Mesendoderm (in vitro differentiated cells): ENCODE measurements around the gene PNPLA3.
A peak's percentile ranks its signal among the peaks of the same experiment; 100 is the strongest.

ENCODE experiments used
- DNase-seq: peaks from one replicate; pipeline ENCODE4 v3.0.0; 2013
- H2AK5ac ChIP-seq: 2 replicates; pipeline ENCODE4 v1.6.1; 2013; ENCODE audit warnings: low read length, inconsistent platforms
- H2BK120ac ChIP-seq: 2 replicates; pipeline ENCODE4 v1.6.1; 2013; ENCODE audit warnings: low read depth, mild to moderate bottlenecking, low read length, moderate library complexity, mixed read lengths
- H2BK15ac ChIP-seq: replicated peaks from 2 replicates; pipeline ENCODE4 v1.6.1; 2013; ENCODE audit warnings: low read depth, mild to moderate bottlenecking, moderate library complexity
- H2BK5ac ChIP-seq: 2 replicates; pipeline ENCODE4 v1.6.1; 2013; ENCODE audit warnings: low read length, inconsistent platforms
- H3K18ac ChIP-seq: 2 replicates; pipeline ENCODE4 v1.6.1; 2013; ENCODE audit warnings: mild to moderate bottlenecking, low read length, mixed read lengths
- H3K23ac ChIP-seq: one replicate; pipeline ENCODE4 v1.6.1; 2013; ENCODE audit warnings: low read length
- H3K27ac ChIP-seq: 2 replicates; pipeline ENCODE4 v1.5.1; 2013; ENCODE audit warnings: low read depth, mild to moderate bottlenecking, inconsistent platforms, low read length, moderate library complexity
- H3K27me3 ChIP-seq: 2 replicates; pipeline ENCODE4 v1.6.1; 2013; ENCODE audit warnings: low read length, control low read depth, mild to moderate bottlenecking, inconsistent platforms; ENCODE audit not compliant: insufficient read depth, poor library complexity
- H3K36me3 ChIP-seq: 2 replicates; pipeline ENCODE4 v1.6.1; 2013; ENCODE audit warnings: low read length, inconsistent platforms; ENCODE audit not compliant: control insufficient read depth, insufficient read depth
- H3K4ac ChIP-seq: one replicate; pipeline ENCODE4 v1.6.1; 2013; ENCODE audit warnings: low read depth, mild to moderate bottlenecking, low read length, moderate library complexity
- H3K4me1 ChIP-seq: 2 replicates; pipeline ENCODE4 v1.6.1; 2013; ENCODE audit warnings: low read depth, low read length, inconsistent platforms; ENCODE audit not compliant: control insufficient read depth
- H3K4me2 ChIP-seq: 2 replicates; pipeline ENCODE4 v1.6.1; 2013; ENCODE audit warnings: low read length
- H3K4me3 ChIP-seq: 2 replicates; pipeline ENCODE4 v1.5.1; 2013; ENCODE audit warnings: mild to moderate bottlenecking, low read length
- H3K56ac ChIP-seq: one replicate; pipeline ENCODE4 v1.6.1; 2013; ENCODE audit warnings: low read length
- H3K79me1 ChIP-seq: 2 replicates; pipeline ENCODE4 v1.6.1; 2013; ENCODE audit warnings: low read length, inconsistent platforms
- H3K79me2 ChIP-seq: 2 replicates; pipeline ENCODE4 v1.6.1; 2013; ENCODE audit warnings: mild to moderate bottlenecking, low read length; ENCODE audit not compliant: control insufficient read depth, insufficient read depth
- H3K9ac ChIP-seq: 2 replicates; pipeline ENCODE4 v1.6.1; 2013; ENCODE audit warnings: low read length, inconsistent platforms
- H4K5ac ChIP-seq: one replicate; pipeline ENCODE4 v1.6.1; 2013; ENCODE audit warnings: low read length
- H4K8ac ChIP-seq: one replicate; pipeline ENCODE4 v1.6.1; 2013; ENCODE audit warnings: low read depth, mild to moderate bottlenecking, control low read depth, low read length, moderate library complexity
- WGBS: extraction: QIAGEN DNeasy Blood & Tissue Kit; methylation state at CpG from one replicate; pipeline ENCODE4 v1.1.7; 2013; ENCODE audit warnings: low lambda C conversion rate, missing lambda C conversion rate; ENCODE audit not compliant: insufficient coverage; ENCODE audit errors: extremely low coverage; 5-methylcytosine and 5-hydroxymethylcytosine counted together

PNPLA3 gene

DNA sequence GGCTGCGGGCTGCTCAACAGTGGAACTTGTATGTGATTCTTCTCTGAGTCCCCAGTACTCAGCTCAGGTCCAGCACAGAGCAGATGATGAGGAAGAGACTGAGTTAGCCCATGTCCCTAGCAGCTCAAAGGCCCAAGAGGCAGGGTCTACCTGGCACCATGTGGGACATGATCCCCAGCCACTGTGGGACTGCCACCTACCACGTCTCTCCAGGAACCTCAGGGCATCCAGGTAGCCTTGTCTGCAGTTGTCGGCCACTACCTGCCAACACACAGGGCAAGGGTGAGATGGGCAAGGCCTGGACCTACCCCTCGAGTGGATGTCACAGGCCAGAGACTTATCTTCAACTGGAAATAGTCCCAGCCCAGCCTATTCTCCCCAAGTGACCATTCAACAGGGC, 36.2 kb upstream of the PNPLA3 start:
- no peak overlapping the region for H3K23ac ChIP-seq
- no peak overlapping the region for H2BK15ac ChIP-seq
- no peak overlapping the region for H2AK5ac ChIP-seq
- H3K27ac ChIP-seq: no peak overlapping the region
- no CpG with 5 or more reads among the region's 4 CpGs for WGBS
- no peak for DNase-seq
- H3K4me3 ChIP-seq: no peak overlapping the region
- no peaks in the 10 kb centered on the region for H3K79me1 ChIP-seq
- no peak overlapping the region for H3K4me2 ChIP-seq
- no peak overlapping the region for H2BK5ac ChIP-seq
- no peak overlapping the region for H3K56ac ChIP-seq
- H4K5ac ChIP-seq: no peak overlapping the region
- no peak overlapping the region for H3K18ac ChIP-seq
- H3K36me3 ChIP-seq: no peaks in the 10 kb centered on the region
- H3K9ac ChIP-seq: no peak overlapping the region
- no peaks in the 10 kb centered on the region for H3K4me1 ChIP-seq
- H3K27me3 ChIP-seq: peaks cover 1% of the 10 kb centered on the region
- no peak overlapping the region for H3K4ac ChIP-seq
- H4K8ac ChIP-seq: no peak overlapping the region
- no peaks in the 10 kb centered on the region for H3K79me2 ChIP-seq
- no peak overlapping the region for H2BK120ac ChIP-seq

DNA sequence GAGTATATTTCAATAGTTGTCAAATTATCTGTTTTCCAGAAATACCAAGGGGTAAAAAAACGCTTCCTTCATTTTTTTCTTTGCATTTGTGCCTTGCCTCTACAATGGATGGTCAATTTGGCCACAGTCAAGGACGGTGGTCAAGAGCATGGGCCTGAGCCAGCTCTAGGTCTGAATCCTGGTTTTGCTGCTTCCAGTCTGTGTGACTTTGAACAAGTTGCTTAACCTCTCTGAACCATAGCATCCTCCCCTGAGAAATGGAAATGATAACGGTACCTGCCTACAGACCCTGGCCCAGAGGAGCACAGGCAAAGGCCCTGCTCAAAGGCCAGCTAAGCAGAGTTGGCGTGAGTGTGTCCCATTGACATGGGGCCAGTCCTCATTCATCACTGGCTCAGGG, 34.9 kb upstream of the PNPLA3 start:
- Histone ChIP-seq H3K27ac (no peak overlapping the region), H3K4me1 (no peaks in the 10 kb centered on the region), H2BK120ac (no peak overlapping the region), H3K36me3 (no peaks in the 10 kb centered on the region), H3K4ac (no peak overlapping the region), H3K9ac (no peak overlapping the region), H2AK5ac (no peak overlapping the region), H3K79me2 (no peaks in the 10 kb centered on the region), H3K18ac (no peak overlapping the region), H3K23ac (no peak overlapping the region), H2BK15ac (no peak overlapping the region), H3K4me3 (no peak overlapping the region), H4K5ac (no peak overlapping the region), H3K4me2 (no peak overlapping the region), H3K27me3 (peaks cover 2% of the 10 kb centered on the region), H4K8ac (no peak overlapping the region), H3K56ac (no peak overlapping the region), H2BK5ac (no peak overlapping the region), H3K79me1 (no peaks in the 10 kb centered on the region)
- DNase-seq: no peak
- WGBS: no CpG with 5 or more reads among the region's 4 CpGs

DNA sequence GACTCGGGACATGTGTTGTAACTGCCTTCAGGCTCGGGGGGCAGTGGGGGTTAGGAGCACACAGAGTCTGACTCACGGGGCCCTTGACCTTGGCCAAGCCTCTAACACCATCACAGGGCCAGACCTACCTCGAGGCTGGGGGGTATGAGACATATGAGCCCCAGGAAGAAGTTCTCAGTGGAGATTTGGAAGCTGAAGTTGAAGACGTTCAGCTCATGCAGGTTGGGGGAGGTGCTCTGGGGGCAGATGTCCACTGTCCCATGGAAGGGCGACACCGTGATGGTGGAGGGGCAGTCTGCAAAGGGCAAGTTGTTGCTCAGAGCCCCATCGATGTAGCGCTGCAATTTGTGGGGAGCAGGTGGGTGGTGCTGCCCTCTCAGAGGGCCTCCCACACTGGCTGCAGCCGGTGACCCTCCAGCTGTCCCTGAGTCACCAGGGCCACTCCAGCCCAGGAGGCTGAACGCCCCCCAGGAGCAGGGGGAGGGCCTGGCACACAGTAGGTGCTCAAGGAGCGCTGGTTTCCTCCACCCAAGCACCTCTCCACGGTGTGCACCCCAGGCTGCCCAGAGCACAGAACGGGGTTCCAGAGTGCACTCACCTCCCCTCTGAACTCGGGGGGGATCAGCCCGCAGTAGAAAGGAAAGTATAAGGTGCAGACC, 34.3 kb upstream of the PNPLA3 start:
- no peak overlapping the region for H3K23ac ChIP-seq
- H4K5ac ChIP-seq: no peak overlapping the region
- H3K36me3 ChIP-seq: no peaks in the 10 kb centered on the region
- peaks cover 2% of the 10 kb centered on the region for H3K27me3 ChIP-seq
- no peaks in the 10 kb centered on the region for H3K79me1 ChIP-seq
- WGBS: no CpG with 5 or more reads among the region's 16 CpGs
- no peak overlapping the region for H3K4me3 ChIP-seq
- no peak overlapping the region for H3K9ac ChIP-seq
- DNase-seq: no peak
- no peak overlapping the region for H4K8ac ChIP-seq
- H2AK5ac ChIP-seq: no peak overlapping the region
- no peak overlapping the region for H2BK15ac ChIP-seq
- no peak overlapping the region for H3K27ac ChIP-seq
- no peak overlapping the region for H2BK120ac ChIP-seq
- no peak overlapping the region for H3K4me2 ChIP-seq
- no peak overlapping the region for H2BK5ac ChIP-seq
- no peak overlapping the region for H3K4ac ChIP-seq
- H3K18ac ChIP-seq: no peak overlapping the region
- no peaks in the 10 kb centered on the region for H3K4me1 ChIP-seq
- no peak overlapping the region for H3K56ac ChIP-seq
- H3K79me2 ChIP-seq: no peaks in the 10 kb centered on the region

DNA sequence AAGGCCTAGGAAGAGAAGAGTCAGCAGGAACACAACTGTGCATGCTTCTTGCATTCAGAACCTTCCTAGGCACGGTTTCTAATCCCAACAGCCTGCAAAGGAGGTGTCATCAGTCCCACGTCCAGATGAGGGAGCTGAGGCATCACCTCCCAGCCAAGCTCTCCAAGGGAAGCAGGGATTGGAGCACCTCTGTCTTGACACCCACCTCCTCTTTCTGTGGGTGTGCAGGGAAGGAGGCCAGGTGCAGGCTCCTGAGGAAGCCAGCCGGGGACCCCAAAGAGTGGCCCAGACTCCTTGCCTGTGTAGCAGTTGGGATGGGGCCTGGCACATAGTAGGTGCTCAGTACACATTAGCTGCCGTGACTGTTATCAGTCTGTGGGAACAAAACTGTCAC, 33.7 kb upstream of the PNPLA3 start:
- H3K23ac ChIP-seq: no peak overlapping the region
- H3K4me1 ChIP-seq: no peaks in the 10 kb centered on the region
- H2BK120ac ChIP-seq: no peak overlapping the region
- peaks cover 2% of the 10 kb centered on the region for H3K27me3 ChIP-seq
- no peak overlapping the region for H3K9ac ChIP-seq
- H3K4me3 ChIP-seq: no peak overlapping the region
- H3K27ac ChIP-seq: no peak overlapping the region
- H2AK5ac ChIP-seq: no peak overlapping the region
- H3K4me2 ChIP-seq: no peak overlapping the region
- H2BK5ac ChIP-seq: no peak overlapping the region
- H3K36me3 ChIP-seq: no peaks in the 10 kb centered on the region
- no peak overlapping the region for H4K8ac ChIP-seq
- peak; percentile 38 for DNase-seq
- no peak overlapping the region for H2BK15ac ChIP-seq
- no peak overlapping the region for H3K56ac ChIP-seq
- no peak overlapping the region for H3K18ac ChIP-seq
- H3K4ac ChIP-seq: no peak overlapping the region
- no CpG with 5 or more reads among the region's 4 CpGs for WGBS
- no peak overlapping the region for H4K5ac ChIP-seq
- H3K79me1 ChIP-seq: no peaks in the 10 kb centered on the region
- no peaks in the 10 kb centered on the region for H3K79me2 ChIP-seq

DNA sequence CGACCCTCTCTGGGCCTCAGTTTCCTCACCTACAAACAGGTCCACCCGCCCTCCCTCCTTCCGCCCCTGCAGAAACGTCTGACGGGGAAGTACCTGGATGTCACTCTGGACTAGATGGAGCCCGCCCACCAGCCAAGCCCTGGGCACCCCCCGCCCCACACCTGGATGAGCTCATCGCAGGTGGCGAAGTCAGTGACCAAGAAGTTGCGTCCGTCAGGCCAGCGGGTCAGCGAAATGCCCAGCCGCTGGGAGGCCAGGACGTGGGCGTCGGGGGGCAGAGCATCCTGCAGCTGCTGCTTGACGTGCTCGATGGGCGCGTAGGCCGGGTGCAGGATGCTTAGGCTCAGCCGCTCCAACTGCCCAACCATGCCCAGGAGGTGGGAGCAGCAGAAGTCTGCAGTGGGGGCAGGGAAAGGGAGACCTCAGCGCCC, 32.7 kb upstream of the PNPLA3 start:
- Histone ChIP-seq H4K8ac (no peak overlapping the region), H3K56ac (peak overlapping the region; percentile 25)

More for the DNA sequence above, 32.7 kb upstream of the PNPLA3 start:
- H3K4ac ChIP-seq: no peak overlapping the region
- H3K4me1 ChIP-seq: no peaks in the 10 kb centered on the region
- H2BK5ac ChIP-seq: no peak overlapping the region
- peaks cover 2% of the 10 kb centered on the region for H3K27me3 ChIP-seq
- no peak for DNase-seq
- no peak overlapping the region for H2BK15ac ChIP-seq
- WGBS: no CpG with 5 or more reads among the region's 24 CpGs
- H3K36me3 ChIP-seq: no peaks in the 10 kb centered on the region
- H3K23ac ChIP-seq: no peak overlapping the region
- peak overlapping the region; percentile 13 for H3K9ac ChIP-seq
- H3K4me3 ChIP-seq: no peak overlapping the region
- no peak overlapping the region for H2BK120ac ChIP-seq
- no peak overlapping the region for H3K18ac ChIP-seq
- no peak overlapping the region for H4K5ac ChIP-seq
- peak overlapping the region; percentile 59 for H3K4me2 ChIP-seq
- no peaks in the 10 kb centered on the region for H3K79me1 ChIP-seq
- H3K79me2 ChIP-seq: no peaks in the 10 kb centered on the region
- H2AK5ac ChIP-seq: no peak overlapping the region
- H3K27ac ChIP-seq: no peak overlapping the region
